ENCODE measurements around the gene SAMD4A.

The SAMD4A gene

DNA sequence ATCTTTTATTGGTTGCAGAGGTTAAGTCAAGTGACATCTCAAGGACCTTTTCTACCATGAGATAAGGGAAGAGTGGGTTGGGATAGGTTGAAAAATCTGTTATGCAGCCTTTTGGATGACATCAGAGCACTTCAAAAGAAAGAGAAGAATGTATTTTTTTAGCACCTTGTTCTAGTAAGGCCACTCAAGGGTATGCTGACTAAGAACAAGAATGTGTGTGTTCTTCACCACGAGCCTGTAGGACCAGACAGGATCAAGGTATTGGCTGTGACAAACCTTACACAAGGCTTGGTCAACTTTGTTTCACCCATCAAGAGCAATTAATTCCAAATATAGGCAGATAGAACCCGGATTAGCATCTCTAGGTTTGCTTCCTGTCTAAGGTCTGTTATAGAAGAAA, 142.5 kb downstream of the SAMD4A start:
- no peak for DNase-seq

DNA sequence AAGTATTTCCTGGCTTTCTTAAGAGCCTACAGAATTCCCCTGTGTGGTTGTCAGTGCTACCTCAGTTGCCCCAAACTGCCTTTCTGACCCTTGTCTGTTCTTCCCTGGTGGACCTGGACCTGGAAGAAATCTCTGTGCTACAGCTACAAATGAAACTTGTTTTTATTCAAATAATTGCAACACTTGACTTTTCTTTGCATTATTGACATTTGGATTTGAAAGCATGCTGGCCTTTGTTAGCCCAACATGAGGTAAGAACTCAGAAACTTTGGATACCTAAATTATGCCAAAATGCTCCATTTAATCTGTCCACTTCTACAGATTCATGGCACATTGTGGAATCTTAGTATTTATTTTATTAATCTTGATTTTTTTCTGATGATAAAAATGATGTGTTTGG, 142.9 kb downstream of the SAMD4A start:
- no peak for DNase-seq

DNA sequence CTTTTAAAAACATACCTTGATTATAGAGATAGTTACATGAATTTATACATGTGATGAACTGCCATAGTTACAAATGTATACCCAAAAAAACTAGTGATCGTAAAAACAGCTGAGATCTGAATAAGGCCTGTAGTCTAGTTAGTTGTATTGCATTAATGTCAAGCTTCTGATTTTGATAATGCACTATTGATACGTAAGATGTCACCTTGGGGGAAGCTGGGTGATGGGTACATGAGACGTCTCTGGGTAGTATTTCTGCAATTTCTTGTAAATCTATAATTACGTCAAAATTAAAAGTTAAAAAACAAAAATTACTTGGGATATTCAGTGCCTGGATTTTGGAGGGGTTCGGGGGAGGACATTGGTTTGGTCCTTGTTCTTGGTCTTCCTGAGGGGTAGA, 144.4 kb downstream of the SAMD4A start:
- DNase-seq, result no peak

DNA sequence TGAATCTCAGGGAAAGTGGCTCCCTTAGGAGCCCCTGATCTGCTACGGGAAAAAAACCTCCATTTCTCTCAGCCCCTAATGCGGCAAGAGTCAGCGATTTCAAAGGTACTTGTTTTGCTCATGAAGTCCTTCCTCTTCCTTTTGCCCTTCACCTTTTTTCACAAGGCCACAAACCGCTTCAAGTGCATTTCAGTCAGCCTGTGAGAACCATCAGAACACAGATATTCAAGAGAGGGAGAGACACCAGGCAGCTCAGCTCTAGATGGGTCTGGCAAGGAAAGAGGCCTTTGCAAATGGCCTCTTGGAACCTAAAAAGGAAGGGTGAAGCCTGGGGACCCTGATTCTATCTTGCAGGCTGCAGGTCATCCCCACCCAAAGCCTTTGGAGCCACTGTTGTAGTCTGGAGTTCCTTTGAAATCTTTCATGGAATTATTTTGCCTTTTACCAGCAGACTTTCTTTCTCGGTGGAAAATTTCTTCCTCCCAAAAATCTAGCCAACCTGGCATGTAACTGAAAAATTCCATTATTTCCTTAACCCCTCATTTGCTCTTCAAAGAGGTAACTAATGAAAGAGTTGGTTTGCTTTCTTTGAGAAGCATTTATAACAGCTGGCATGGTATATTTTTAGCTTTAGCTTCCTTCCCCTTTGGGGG, 145.0 kb downstream of the SAMD4A start:
- no peak for DNase-seq

DNA sequence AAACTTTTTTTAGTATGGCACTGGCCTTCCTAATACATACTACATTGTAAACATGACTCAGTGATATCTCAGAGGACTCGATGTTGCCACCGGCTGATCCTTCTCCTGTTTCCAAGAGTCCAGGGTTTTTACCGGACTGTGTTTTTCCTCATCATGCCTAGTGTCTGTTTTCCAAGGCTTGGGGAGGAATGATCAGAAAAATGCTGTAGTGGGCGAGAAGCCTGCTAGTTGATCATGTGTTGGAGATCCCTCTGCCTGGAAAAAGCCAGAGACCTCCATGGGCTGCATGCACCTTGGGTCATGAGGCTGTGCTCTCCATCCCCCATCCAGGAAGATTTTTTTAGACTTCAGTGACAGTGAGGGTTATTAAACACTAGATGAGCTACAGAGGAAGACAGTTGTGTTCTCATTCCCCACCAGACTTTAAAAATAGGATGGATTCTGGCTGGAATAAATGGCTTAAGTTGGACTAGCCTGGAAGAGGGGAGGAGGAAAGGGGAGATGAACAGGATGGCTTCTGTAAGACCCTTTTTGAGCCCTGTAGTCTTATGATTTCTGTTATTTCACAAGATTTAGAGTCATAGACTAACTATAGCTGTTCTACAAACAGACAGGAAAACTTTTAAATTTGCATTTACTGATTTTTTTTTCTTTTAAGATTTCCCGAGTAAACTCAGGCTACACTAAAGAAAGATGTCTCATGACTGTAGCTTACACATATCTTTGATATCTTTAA, 145.7 kb downstream of the SAMD4A start:
- DNase-seq, result peak; percentile 71

- DNase-seq, result peak; percentile 75
These were observed 146.5 kb downstream of the SAMD4A start for GRCh38 chr14:54713379-54713778.

DNA sequence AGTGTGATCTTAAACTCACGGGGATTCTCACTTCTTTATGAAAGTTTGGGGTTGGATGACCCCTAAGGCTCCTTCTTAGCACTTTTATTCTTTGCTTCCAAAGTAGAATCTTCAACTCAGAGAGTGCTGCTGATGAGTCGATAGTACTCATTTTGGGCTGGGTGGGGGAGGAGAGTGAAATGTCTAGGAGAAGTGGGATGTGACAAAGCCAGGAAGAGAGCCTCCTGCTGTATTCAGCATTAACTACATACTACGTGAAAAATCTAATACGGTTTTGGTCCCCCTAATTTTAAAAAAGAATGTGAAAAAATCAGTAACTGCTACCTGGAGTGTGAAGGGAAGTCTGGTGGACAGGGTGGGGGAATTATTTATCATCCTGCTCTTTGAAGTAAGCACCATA, 148.3 kb downstream of the SAMD4A start:
- peak; percentile 62 for DNase-seq

DNA sequence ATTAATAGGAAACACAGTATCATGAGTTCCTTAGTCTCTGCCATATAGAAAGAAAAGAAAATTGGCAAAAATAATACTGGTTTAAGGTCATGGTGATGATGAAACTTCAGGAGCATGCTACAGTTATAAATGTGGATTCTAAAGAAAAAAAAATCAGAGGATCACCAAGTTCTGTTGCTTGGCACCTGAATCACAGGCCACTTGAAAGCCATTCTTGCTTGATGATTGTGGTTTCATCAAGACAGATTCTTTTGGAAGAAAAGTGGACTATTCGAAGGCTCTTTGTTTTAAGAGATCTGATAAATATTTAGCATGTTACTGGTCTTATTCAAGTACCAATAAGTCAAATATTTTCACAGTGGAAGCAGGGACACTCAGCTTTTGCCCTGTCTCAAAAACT, 148.9 kb downstream of the SAMD4A start:
- DNase-seq, result no peak

DNA sequence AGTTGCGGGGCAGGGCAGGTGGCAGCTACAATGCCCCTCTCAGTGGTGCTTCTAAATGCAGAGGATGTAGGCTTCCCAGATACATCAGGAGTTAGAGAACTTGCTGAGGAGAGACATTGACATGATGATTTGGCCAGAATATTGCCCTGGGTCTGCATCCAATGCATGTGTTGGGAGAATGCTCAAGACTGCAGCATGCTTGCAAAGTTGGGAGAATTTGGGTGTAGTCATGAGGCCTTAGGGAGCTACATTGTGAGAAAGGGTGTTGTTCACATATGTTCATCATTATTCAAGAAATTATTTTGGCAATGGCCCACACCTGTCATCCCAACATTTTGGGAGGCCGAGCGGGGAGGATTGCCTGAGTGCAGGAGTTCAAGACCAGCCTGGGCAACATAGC, 149.9 kb downstream of the SAMD4A start:
- no peak for DNase-seq

- DNase-seq, result no peak
These were observed 151.1 kb downstream of the SAMD4A start for GRCh38 chr14:54718046-54718445.

- no peak for DNase-seq
These were observed 152.5 kb downstream of the SAMD4A start for GRCh38 chr14:54719406-54719805.

GRCh38 chr14:54722791-54723432, 156.0 kb downstream of the SAMD4A start:
- peak; percentile 41 for DNase-seq

- DNase-seq, result no peak
These were observed 157.2 kb downstream of the SAMD4A start for GRCh38 chr14:54724123-54724522.

DNA sequence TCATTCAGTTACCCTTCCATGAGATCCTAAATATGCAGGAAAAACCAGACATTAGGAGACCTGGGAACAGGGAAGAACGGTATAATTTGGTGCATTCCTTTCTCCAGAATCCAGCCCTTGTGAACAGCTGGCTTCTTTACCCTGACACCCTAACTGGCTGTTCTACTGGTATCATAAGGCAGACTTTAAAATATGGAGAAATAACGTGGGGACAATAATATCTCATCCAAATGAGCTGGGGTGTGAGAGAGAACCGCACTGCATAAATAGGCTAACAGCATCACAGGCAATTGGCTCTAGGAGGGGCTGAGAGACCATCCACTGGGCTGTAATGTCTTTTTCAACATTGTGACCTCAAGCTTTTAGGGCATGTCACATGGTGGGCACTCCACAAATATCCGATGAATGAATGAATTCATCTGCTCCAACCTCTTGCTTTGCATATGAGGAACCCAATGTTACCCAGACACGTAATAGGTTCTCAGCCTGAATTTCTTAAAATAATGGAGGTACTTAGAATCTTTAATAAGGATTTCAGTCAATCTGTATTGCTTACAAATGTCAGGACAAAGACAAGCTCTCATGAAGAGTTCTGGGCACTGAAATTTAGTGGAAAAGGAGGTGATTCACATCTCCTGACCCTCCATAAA, 157.9 kb downstream of the SAMD4A start:
- DNase-seq, result no peak

DNA sequence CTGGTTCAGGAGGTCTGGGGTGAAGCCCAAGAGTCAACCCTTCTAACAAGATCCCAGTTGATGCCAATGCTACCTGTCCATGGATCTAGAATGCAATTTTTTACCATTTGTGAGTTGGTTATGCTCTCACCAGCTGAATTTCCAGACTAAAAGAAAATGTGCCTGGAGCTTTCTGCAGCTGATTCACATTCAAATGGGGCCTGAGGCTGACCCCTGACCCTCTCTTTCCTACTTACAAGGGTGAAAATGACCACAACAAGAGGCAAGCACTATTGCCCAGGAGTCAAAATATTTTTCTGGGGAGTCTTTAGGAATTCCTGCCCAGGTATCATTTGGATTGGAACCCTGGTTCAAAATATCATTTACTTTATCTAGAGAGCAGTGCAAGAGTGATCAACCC, 159.1 kb downstream of the SAMD4A start:
- DNase-seq, result no peak

- no peak for DNase-seq
These were observed 161.0 kb downstream of the SAMD4A start for GRCh38 chr14:54727929-54728328.

- no peak for DNase-seq
These were observed 162.0 kb downstream of the SAMD4A start for GRCh38 chr14:54728700-54729527.

- peak; percentile 61 for DNase-seq
These were observed 163.4 kb downstream of the SAMD4A start for GRCh38 chr14:54730156-54730961.

DNA sequence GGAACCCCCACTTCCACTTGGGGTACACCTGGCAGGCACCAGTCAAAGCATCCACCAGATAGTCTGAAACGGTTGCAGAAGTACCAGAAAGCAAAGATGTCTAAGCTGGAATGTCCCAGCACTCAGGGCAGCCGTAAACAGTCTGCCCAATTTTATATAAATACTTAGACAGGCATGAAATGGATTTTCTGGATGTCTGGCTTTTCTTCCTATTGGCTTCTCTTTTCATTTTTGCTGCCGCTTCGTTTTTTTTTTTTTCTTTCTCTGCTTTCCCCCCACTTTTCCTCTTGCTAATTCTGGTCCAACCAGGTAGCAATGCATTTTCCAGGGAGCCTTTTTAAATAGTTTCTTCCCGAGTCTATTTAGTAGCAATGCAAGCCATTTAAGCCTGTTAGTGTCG, 168.0 kb downstream of the SAMD4A start:
- no peak for DNase-seq

DNA sequence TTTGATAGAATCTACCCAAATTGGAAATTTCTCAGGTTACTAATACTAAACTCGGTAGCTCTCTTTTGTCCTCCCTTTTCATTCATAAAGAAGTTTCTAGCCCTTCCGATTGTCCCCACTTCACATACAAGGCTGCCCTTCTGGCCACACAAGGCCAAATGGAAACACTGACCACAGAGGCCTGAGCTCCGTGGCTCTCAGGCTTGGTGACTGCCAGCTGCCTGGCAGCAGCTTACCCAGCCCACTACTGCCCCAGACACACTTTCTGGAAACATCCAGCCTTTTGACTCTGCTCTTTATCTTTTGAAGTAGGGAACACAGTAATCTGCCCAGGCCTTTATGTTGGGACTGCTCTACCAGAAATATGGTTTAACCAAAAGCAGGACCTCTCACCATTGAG, 168.5 kb downstream of the SAMD4A start:
- DNase-seq, result no peak

DNA sequence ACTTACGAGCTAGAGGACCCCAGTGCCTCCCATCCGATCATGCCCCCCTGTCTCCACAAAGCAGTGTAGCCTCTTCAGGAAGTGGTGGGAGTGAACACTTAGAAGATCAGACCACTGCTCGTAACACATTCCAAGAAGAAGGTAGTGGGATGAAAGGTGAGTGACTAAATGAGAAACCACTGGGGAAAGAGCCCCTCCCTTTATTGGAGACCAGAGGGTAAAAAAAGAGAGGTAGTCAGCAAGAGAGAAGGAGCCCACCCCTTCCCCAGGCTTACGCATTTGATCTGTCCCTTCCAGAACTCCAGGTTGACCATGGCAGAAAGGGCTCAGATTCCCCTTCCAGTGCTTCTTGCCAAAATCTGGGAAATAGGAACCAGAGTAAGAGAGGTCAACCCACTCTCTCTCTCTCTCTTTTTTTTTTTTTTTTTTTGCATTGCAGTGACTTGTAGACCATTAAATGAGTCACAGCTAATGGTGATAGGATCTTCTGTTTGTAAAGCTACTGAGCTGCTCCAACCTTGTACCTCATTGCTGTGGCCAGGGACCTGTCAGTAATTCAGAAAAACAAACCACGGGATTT, 170.3 kb downstream of the SAMD4A start:
- DNase-seq, result peak; percentile 53
